HG02610 (cell line): ENCODE data around the gene PDF.
"Not testable (repeated sequence)": the region's sequence is repeated elsewhere in the genome, so short reads cannot be mapped to it uniquely, and the experiment has no call there.

Experiments
- ATAC-seq: cut with Tn5 transposase; IDR thresholded peaks from one replicate; pipeline ENCODE4 v1.9.1; 2021; ENCODE audit warnings: mild to moderate bottlenecking, moderate library complexity; ENCODE audit not compliant: unreplicated experiment

The PDF gene

DNA sequence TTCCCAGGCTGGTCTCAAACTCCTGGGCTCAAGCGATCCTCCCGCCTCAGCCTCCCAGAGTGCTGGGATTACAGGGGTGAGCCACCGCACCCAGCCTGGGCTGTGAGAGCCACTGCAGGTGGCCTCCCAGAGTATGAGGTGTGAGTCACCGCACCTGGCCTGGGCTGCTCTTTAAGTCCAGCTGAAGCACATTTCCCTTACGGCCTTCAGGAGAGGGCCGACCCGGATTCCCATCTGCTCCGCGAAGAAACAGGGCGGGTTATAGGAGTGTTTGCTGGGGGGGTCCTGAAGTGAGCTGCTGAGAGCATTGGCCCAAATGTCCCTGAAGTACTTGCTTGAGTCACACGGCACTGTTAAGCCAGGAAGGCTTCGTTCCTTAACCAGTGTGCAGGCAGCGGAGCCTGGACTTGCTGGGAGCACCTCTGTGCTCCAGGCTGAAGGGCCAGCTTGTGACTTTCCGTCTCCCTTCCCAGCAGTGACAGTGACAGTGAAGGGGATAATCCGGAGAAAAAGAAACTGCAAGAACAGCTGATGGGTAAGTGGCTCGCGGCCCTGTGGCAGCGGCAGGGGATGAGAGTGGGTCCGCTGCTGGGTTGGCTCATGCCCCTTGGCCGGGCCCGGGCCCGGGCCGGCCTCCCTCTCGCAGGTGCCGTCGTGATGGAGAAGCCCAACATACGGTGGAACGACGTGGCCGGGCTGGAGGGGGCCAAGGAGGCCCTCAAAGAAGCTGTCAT lies 12.0 kb downstream of the PDF start:
- no peak for ATAC-seq

DNA sequence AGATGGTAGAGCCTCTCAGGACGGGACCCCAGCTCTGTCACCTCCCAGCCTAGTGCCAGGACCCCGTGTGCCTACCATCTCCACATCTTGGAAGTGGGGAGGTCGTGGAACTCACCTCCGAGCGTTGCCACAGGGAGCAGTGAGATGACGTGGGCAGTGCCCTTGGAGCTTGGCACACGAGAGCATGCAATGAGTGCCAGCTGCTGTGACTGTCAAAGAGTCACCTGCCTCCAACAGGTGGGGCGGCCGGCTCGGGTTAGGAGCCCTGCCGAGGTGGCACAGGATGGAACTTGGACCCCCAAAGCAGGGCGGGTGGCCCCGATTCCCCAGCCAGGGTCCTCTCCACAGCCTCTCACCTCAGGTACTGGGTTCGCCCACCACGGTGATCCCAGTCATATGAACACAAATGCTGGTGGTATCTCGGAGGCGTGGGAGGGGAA lies 13.8 kb downstream of the PDF start:
- no peak for ATAC-seq

DNA sequence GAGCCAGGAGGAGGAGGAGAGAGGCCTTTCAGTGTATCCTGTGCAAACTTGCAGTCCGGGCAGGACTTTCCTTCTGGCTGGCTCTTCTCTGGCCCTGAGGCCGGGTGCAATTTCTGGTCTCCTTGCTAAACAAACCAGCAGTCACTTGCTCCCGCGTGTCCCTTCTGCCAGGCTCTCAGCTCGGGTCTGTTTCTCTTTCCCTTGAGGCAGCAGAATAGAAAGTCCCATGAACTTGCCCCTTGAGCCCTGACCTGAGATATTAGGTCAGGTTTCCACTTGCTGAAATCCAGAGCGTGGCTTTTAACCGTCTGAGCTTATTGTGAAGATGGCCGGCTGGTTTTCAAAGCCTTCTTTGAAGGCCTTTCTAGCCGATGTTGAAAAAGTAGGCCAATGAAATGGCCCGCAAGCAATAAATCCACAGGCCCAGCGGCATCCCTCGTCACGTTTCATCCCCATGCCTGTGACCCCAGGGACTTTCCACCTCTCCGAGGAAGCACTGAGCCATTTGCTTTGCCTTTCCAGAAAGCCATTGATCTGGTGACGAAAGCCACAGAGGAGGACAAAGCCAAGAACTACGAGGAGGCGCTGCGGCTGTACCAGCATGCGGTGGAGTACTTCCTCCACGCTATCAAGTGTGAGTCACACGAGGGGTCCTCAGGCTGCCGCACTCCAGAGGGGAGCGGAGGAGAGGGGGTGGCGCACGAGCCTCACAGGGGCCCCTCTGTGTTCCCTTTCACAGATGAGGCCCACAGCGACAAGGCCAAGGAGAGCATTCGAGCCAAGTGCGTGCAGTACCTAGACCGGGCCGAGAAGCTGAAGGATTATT lies 14.7 kb downstream of the PDF start:
- ATAC-seq: no peak

DNA sequence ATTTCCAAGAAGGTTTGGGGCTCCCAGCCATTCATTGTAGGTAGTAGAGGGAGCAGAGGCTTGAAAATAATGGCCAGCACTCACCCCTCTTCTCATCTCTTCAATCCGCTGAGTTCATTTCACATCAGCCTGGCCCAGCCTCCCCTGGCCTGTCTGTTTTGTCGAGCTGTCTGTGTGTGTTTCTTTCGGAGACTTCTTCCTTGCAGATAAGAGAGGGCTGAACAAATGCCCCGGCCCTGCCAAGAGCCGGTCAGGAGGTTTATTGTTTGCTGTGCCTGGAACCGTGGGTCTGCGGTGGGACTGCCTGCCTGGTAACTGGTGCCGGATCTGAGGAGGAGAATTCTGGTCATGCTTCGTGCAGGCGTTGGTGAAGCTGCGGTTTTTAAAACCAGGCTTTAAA lies 15.9 kb downstream of the PDF start:
- ATAC-seq: no peak

DNA sequence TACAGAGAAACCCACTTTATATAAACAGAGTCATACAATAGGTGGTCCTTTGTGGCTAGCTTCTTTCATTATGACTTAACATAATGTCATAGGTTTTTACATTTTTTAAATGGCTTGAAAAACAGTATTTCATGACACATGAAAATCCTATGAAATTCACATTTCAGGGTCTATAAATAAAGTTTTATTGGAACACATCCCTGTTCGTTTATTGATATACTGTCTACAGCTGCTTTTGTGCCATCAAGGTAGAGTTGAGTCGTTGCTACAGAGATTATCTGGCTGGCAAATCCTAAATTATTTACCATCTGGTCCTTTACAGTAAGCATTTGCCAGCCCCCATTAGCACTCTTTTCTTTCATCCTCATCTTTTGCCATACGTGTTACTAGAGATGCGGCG lies 16.9 kb downstream of the PDF start:
- no peak for ATAC-seq

DNA sequence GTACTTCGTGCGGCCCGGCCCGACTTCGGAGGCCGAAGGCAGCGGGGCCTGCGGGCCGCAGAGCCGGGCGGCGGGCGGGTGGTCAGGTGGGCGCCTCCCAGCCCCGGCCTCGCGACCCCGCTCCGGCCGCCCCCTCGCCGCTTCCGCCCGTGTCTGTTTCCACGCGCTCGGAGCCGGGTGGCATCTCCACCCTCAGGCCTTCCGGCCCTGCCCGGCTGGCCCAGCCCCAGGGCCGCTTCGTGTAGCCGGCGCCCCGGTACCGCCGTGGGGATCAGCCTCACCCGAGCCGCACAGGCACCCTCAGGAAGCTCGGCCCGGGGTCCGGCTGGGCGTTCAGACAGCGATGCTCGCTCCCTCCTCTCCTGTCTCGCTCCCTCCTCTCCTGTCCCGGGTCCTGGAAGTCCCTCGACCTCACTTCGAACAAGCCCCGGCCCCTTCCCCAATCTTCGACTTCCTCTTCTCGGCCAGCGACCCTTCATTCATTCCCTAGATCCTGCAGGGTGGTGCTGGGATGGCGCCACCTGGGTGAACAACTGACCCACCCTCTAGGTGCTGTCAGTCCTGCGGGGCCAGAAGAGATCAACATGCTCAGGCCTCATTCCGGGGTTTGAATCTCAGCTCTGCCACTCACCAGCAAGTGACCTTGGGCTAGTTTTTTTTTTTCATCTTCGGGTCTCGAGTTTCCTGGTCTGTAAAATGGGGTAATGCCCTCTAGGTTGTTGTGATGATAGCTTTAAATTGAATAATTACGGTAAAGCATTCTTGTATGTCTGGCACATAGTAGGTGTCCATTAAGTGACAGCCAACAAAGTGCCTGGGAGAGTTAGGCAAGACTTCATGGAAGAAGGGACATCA lies 18.6 kb downstream of the PDF start:
- peak; percentile 46 for ATAC-seq

DNA sequence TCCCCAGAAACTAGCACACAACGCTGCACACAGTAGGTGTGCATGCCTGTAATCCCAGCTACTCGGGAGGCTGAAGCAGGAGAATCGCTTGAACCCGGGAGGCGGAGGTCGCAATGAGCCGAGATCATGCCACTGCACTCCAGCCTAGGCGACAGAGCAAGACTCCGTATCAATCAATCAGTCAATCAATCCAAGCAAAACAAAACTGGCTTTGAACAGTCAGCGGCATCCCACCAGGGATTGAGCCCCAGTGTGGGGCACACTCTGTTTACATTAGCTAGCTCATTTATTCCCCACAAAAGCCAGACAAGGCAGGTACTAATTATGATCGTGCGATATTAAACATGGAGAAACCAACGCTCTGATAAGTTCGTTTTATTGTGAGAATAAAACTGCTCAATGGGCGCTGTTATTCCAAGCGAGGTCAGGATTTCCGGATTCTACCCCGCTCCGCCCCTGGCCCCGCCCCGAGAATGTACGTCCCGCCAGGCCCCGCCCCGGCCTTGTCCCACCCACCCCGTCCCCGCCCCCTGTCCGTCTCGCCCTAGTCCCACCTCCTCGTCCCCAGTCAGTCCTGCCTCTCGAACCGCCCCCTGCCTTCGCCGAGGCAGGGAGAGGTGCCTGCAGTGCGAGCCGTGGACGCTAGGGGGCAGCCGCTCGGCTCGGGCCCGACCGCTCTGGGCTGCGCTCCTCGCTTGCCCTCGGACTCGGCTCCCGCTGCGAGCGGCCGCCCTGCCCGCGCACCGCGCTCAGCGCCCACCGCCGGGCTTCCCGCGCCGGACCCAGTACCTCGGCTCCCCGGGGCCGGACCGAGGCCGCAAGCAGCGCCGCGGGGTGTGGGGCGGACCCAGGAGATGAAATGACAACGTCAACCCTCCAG lies 19.5 kb downstream of the PDF start, which contains the start of gene VPS4A:
VPS4A (plus strand) TSS at position 698 of the 880 bp plus-strand sequence; CDS start at position 860, 162 bp downstream.
- ATAC-seq: peak; percentile 94

DNA sequence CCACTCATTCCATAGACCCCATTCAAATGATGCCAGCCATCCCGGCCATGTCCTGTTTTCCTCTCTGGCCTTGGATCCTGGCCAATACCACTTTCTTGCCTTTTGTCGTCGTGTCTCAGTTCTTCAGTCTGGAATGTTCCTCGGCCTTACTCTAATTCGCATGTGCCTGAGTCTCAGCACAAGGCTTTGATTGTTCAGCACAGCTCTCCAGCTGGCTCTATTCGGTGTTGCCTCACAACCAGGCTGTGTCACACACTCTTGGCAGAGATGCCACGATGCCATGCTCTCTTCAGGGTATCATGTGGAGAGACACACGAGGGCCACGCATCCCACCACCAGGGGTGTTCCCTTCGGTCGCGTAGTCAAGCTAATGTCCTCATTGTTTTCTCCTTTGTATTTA lies 21.1 kb downstream of the PDF start:
- ATAC-seq: no peak

DNA sequence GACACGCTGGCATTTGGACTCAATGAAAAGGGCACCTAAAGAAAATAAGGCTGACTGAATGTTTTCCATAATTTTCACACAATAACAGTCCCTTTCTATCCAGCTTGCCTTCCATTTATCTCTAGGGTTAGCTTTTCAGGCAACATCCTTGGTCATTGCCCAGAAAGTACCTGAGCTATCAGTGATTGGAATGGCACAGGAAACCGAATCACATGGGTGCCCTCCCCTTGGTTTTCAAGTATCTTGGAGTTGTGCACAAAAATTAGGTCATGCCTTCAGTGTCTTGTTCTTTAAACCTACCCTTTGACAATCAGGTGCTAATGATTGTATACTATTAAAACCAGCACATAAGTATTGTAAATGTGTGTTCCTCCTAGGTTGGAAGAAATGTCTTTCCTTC lies 22.5 kb downstream of the PDF start:
- ATAC-seq: no peak

DNA sequence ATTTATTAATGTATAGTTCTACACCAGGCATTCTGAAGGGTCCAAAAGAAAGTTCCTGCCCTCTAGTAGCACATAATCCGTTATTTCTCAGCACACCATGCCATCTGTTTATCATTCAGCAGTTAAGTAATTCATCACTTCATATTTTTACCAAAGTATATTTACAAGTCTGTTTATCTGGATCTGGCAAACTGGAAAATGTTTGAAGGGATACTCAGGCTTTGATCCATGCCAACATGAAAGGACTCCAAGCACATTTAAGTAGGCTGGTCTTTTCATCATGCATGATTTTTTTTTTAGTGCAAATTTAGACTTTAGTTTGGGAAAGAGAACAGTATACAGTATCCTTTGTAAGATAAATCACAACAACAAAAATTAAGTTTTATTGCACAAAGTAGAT lies 23.3 kb downstream of the PDF start:
- ATAC-seq: no peak

DNA sequence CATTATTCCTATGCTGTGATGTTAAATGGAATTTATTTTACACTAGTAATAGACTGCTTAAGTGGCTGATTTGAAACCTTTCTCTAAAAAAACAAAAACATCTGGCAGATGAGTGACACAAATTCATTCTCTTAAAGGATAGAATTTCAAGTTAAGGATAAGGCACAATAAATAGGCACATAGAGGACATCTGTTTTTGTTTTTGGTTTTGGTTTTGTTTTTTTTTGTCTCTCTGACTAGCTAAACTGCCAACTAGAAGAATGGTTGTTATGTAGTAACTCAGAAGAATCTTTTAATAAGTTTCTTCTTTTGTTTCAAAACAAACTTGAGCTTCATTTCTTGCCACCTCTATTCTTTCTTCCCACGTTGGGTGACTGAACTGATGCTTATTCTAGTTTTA lies 24.4 kb downstream of the PDF start:
- ATAC-seq: no peak

DNA sequence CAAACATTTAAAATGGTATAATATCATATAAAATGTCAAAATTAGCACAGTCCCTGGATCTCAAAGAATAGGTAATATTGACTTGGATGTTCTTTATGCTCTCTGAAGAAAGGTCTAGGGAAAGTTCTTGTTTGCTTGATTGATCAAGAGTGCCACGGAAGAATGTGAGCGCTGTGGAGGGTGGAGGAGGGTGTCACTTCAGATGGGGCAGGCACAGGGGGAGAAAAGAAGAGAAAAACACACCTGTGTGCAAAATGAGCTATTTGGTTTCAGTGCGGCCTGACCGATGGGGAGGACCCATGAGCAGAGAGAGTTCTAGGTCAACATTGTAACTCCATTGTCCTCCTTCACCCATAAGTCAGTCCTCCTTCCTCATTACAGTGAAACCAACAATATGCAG lies 28.1 kb downstream of the PDF start:
- ATAC-seq: no peak

DNA sequence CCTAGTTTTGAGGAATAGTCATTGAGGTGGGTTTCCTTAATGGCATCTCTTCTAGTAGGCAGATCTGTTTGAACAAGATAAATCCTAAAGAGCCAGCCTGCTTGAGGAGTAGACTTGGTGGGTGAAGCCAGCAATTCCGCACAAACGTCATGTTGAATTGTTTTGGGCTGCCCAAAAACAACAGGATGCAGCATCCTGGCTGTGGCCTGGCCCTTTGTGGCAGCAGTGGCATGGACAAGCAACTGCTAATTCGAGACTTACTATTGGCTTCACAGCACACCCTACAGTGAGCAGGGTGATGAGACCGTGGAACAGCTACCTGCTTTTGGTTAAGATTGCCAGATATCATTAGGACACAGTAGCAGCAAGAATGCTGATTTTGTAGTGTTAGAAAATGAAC lies 28.5 kb downstream of the PDF start:
- ATAC-seq: no peak

DNA sequence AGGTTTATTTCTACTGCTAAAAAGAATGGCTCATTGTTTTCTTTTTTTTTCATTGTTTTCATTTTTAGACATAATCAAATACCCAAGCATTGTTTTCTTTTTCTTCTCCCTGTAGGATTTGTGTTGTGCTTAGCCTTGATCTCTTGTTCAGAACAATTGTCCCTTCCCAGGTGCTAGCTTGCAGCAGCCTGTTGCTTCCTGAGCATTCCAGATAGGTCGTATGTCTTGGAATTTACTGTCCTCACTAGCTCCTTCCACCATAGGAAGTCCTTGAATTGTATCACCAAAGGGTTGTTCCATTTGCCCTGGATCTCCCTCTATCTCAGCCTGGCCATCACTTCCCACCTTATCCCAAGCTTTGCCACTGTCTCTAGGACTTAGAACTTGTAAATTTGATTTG lies 29.2 kb downstream of the PDF start:
- no peak for ATAC-seq

DNA sequence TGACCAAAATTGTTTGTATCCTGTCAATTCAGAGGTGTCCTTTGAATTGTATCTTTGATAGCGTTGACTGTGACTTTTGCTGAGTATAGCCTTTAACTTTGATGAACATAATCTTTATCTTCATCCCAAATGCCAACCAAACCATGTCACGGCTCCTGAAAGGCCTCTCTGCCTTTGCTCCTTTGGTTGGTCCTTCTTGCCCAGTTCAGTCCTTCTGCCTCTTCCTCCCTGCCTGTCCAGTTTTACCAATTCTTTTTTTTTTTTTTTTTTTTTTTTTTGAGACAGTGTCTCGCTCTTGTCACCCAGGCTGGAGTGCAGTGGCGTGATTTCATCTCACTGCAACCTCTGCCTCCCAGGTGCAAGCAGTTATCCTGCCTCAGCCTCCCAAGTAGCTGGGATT lies 32.1 kb downstream of the PDF start:
- no peak for ATAC-seq

DNA sequence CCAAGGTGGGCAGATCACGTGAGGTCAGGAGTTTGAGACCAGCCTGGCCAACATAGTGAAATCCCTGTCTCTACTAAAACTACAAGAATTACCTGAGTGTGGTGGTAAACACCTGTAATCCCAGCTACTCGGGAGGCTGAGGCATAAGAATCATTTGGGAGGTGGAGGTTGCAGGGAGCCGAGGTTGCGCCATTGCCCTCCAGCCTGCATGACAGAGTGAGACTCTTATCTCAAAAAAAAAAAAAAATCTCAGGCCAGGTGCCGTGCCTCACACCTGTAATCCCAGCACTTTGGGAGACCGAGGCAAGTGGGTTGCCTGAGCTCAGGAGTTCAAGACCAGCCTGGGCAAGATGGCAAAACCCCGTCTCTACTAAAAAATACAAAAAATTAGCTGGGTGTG lies 33.6 kb downstream of the PDF start:
- not testable (repeated sequence) for ATAC-seq

DNA sequence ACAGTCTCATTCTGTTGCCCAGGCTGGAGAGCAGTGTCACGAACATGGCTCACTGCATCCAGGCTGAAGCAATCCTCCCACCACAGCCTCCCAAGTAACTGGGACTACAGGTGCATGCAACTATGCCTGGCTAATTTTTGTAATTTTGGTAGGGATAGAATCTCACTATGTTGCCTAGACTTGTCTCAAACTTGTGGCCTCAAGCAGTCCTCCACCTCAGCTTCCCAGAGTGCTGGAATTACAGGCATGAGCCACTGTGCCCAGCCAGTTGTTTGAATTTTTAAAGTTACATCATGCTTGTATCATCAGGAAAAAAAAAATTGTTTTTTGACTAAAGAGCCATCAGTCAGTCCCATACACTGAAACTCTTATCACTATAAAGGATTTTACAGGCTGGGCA lies 36.3 kb downstream of the PDF start:
- no peak for ATAC-seq

DNA sequence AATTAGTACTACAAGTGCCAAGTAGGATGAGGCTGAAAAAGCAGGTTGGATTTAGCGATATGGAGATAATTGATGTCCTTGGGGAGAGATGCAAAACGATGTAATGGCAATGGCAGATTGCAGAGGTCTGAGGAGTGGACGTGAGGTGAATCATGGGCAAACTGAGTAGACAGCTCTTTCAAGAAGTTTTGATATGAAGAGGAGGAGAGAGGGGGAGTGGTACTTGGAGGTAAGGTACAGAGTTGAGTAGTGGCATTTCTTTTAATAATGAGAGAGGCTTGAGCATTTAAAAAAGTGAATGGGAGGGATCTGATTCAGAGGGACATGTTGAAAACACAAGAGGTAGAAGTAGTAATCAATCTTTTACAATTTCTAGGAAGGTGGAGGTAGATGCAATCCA lies 37.0 kb downstream of the PDF start:
- no peak for ATAC-seq

DNA sequence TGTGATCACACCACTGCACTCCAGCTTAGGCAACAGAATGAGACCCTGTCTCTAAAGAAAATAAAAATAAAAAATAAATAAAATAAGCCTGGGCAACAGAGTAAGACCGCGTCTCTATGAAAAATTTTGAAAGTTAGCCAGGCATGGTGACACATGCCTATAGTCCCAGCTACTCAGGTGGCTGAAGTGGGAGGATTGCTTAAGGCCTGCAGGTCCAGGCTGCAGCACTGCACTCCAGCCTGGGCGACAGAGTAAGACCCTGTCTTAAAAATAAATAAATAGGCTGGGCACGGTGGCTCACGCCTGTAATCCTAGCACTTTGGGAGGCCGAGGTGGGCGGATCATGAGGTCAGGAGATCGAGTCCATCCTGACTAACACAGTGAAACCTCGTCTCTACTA lies 38.7 kb downstream of the PDF start:
- not testable (repeated sequence) for ATAC-seq

DNA sequence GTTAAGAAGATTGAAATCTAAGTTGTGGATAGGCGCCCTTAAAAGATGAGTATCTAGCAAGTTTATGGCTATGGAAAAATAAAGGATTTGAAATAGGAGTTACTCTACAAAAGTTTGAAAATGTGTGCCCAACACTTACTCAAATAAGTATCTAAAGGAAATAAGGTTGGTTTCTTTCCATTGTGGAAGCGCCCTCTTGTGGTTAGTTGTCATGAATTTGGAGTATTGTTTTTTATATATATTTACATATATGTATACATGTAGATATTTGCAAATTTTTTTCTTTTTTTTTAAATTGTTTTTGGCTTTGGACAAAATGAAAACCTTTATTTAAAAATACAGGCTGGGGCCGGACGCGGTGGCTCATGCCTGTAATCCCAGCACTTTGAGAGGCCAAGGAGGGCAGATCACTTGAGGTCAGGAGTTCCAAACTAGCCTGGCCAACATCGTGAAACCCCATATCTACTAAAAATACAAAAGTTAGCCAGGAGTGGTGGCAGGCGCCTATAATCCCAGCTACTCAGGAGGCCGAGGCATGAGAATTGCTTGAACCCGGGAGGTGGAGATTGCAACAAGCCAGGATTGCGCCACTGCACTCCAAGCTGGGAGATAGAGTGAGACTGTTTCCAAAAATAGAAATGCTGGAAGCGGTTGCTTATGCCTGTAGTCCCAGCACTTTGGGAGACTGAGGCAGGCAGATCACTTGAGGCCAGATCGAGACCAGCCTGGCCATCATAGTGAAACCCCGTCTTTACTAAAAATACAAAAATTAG lies 43.3 kb downstream of the PDF start:
- no peak for ATAC-seq
